SIG-M5 treated with dmso at 0.1 percent for 504 hours (cell line): ENCODE measurements around the gene SPATA45.

Experiments
- DNase-seq: peaks from one replicate; lab custom pipeline; 2025; ENCODE audit not compliant: unreplicated experiment; lab: John Stamatoyannopoulos, UW

SPATA45 gene

GRCh38 chr1:212782422-212783154 is 64.9 kb downstream of the SPATA45 start:
- peak; percentile 84 for DNase-seq

- no peak for DNase-seq
Measured at GRCh38 chr1:212781225-212781624, 66.2 kb downstream of the SPATA45 start.

GRCh38 chr1:212780759-212781158 is 66.7 kb downstream of the SPATA45 start:
- DNase-seq, result no peak
